Stomach smooth muscle (tissue), 2 donors: ENCODE measurements around the gene STK24.

Source experiments
- H3K27ac ChIP-seq: one replicate; pipeline ENCODE4 v1.7.0; 2013; ENCODE audit warnings: mild to moderate bottlenecking, low read length, inconsistent platforms
- H3K27me3 ChIP-seq, 2 donors: one replicate each; pipeline ENCODE4 v1.7.0; 2013; ENCODE audit warnings: low read length in 2 of 2; ENCODE audit not compliant: insufficient read depth in 2 of 2, control insufficient read depth in 1 of 2
- H3K36me3 ChIP-seq, 2 donors: one replicate each; pipeline ENCODE4 v1.7.0; 2013; ENCODE audit warnings: low read length in 2 of 2; ENCODE audit not compliant: control insufficient read depth in 2 of 2, insufficient read depth in 2 of 2
- H3K4me1 ChIP-seq: one replicate; pipeline ENCODE4 v1.7.0; 2013; ENCODE audit warnings: low read length; ENCODE audit not compliant: control insufficient read depth, insufficient read depth
- H3K4me3 ChIP-seq, 2 donors: one replicate each; pipeline ENCODE4 v1.7.0; 2013; ENCODE audit warnings: low read length in 2 of 2
- H3K9ac ChIP-seq, 2 donors: one replicate each; pipeline ENCODE4 v1.7.0; 2013; ENCODE audit warnings: low read length in 2 of 2, mild to moderate bottlenecking in 1 of 2
- H3K9me3 ChIP-seq, 2 donors: one replicate each; pipeline ENCODE4 v1.7.0; 2013; ENCODE audit warnings: low read length in 2 of 2; ENCODE audit not compliant: control insufficient read depth in 2 of 2
- donor health status: healthy.
- donor health status: Pancreatic carcinoma.

STK24 gene

GRCh38 chr13:98503175-98504028 lies 73.5 kb downstream of the STK24 start:
- Histone ChIP-seq H3K4me3 (peak overlapping the region; percentile 60), H3K4me1 (peaks cover 48% of the 10 kb centered on the region), H3K9ac (peak overlapping the region; percentile 40 to 69), H3K36me3 (peaks cover 3 to 5% of the 10 kb centered on the region in 2 donors), H3K27ac (peak overlapping the region; percentile 66), H3K9me3 (no peaks in the 10 kb centered on the region), H3K27me3 (no peaks in the 10 kb centered on the region)

- Histone ChIP-seq H3K9ac (no peak overlapping the region), H3K27me3 (no peaks in the 10 kb centered on the region), H3K9me3 (no peaks in the 10 kb centered on the region), H3K4me3 (no peak overlapping the region), H3K36me3 (peaks cover 3 to 5% of the 10 kb centered on the region in 2 donors), H3K27ac (no peak overlapping the region), H3K4me1 (peaks cover 45% of the 10 kb centered on the region)
Measured at GRCh38 chr13:98500963-98501421, 75.9 kb downstream of the STK24 start.

GRCh38 chr13:98496966-98497365 lies 79.9 kb downstream of the STK24 start:
- peaks cover 3 to 5% of the 10 kb centered on the region in 2 donors for H3K36me3 ChIP-seq
- peak overlapping the region in 1 of 2 donors; percentile 22 for H3K4me3 ChIP-seq
- no peaks in the 10 kb centered on the region for H3K9me3 ChIP-seq
- no peaks in the 10 kb centered on the region for H3K27me3 ChIP-seq
- no peak overlapping the region for H3K9ac ChIP-seq
- peaks cover 42% of the 10 kb centered on the region for H3K4me1 ChIP-seq
- peak overlapping the region; percentile 38 for H3K27ac ChIP-seq

GRCh38 chr13:98496479-98496791 lies 80.5 kb downstream of the STK24 start:
- H3K4me3 ChIP-seq = peak overlapping the region in 1 of 2 donors; percentile 57
- H3K27me3 ChIP-seq = no peaks in the 10 kb centered on the region
- no peak overlapping the region for H3K9ac ChIP-seq
- H3K9me3 ChIP-seq = no peaks in the 10 kb centered on the region
- peaks cover 40% of the 10 kb centered on the region for H3K4me1 ChIP-seq
- H3K27ac ChIP-seq = peak overlapping the region; percentile 38
- peaks cover 3 to 5% of the 10 kb centered on the region in 2 donors for H3K36me3 ChIP-seq

- Histone ChIP-seq H3K36me3 (peaks cover 3 to 5% of the 10 kb centered on the region in 2 donors), H3K9me3 (no peaks in the 10 kb centered on the region), H3K27me3 (no peaks in the 10 kb centered on the region), H3K9ac (peak overlapping the region in 1 of 2 donors; percentile 21), H3K4me1 (peaks cover 44% of the 10 kb centered on the region), H3K27ac (peak overlapping the region; percentile 38), H3K4me3 (peak overlapping the region in 1 of 2 donors; percentile 57)
Measured at GRCh38 chr13:98495627-98496478, 81.1 kb downstream of the STK24 start.

- Histone ChIP-seq H3K36me3 (peaks cover 2 to 4% of the 10 kb centered on the region in 2 donors), H3K27me3 (no peaks in the 10 kb centered on the region), H3K9ac (no peak overlapping the region), H3K4me1 (peaks cover 48% of the 10 kb centered on the region), H3K4me3 (no peak overlapping the region), H3K27ac (no peak overlapping the region), H3K9me3 (no peaks in the 10 kb centered on the region)
Measured at GRCh38 chr13:98494769-98495168, 82.1 kb downstream of the STK24 start.

GRCh38 chr13:98493042-98493712 lies 83.7 kb downstream of the STK24 start:
- Histone ChIP-seq H3K27me3 (no peaks in the 10 kb centered on the region), H3K4me1 (peaks cover 50% of the 10 kb centered on the region), H3K27ac (no peak overlapping the region), H3K9me3 (no peaks in the 10 kb centered on the region), H3K36me3 (no peaks in the 10 kb centered on the region), H3K9ac (no peak overlapping the region), H3K4me3 (no peak overlapping the region)

GRCh38 chr13:98492335-98493041 lies 84.4 kb downstream of the STK24 start:
- Histone ChIP-seq H3K27ac (no peak overlapping the region), H3K9ac (no peak overlapping the region), H3K4me1 (peaks cover 56% of the 10 kb centered on the region), H3K36me3 (no peaks in the 10 kb centered on the region), H3K27me3 (no peaks in the 10 kb centered on the region), H3K9me3 (no peaks in the 10 kb centered on the region), H3K4me3 (no peak overlapping the region)

GRCh38 chr13:98490866-98491265 lies 86.0 kb downstream of the STK24 start:
- Histone ChIP-seq H3K27me3 (no peaks in the 10 kb centered on the region), H3K27ac (no peak overlapping the region), H3K4me3 (no peak overlapping the region), H3K9me3 (no peaks in the 10 kb centered on the region), H3K36me3 (no peaks in the 10 kb centered on the region), H3K4me1 (peaks cover 40% of the 10 kb centered on the region), H3K9ac (no peak overlapping the region)
